Glomerular visceral epithelial cell (primary cell): Measurements from ENCODE around the gene CACNA2D2.
A peak's percentile ranks its signal among the peaks of the same experiment; 100 is the strongest.

Source experiments
- DNase-seq: peaks from one replicate; pipeline ENCODE4 v3.0.0-alpha.2; 2016; ENCODE audit errors: extremely low spot score

The CACNA2D2 gene

DNA sequence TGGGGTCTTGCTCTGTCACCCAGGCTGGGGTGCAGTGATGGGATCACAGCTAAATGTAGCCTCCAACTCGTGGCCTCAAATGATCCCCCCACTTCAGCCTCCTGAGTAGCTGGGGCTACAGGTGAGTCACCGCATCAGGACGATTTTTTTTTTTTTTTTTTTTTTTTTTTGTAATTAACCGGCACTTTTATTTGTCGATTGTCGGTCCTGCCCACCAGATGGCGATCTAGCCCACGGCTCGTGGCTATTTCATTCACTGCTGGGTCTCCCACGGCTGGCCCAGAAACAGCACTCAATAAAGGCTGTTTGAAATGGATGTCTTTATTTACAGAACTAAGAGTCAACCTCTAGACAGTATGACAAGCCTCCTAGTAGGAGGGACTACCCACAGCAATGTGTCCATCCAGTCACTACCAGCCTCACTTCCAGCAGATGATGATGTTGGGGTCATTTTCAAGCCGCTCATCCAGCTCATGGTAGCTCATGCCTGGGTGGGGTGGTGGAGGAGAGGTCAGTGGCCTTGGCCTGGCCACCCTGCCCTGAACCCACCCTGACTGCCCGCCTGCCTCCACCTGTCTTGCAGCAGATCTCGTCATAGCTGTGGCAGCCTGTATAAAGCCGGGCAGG is 156.1 kb downstream of the CACNA2D2 start:
- peak; percentile 79 for DNase-seq

DNA sequence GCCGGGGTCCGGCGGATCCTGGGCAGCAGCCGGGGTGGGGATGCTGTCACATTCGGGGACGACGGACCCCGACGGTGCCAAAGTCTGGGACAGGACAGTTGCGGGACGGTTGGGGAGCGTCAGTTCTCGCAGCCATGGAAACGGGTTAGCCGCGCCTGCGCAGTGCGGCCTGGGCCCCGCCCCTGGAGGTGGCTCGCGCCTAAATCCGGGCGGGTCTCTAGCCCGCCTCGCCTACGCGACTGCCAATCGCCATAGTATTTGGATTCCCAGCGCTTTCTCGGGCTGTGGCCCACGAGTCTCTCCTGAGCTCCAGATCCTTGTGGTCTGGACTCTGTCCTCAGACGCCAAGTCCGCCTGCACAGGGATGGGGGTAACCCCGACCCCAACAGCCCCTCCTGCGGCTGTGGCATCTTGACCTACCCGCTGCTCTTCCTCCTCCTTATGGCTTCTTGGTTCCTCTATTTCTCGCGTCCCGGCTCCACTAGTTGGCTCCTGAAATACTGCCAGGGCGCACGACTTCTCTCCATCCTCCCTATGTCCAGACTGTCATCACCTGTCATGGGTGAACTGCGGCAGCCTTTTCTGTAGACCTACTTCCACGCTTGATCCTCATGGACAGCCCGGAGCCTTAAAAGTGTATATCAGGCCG is 157.7 kb downstream of the CACNA2D2 start, which contains the start of gene ZMYND10:
Gene ZMYND10 (minus strand): TSS at position 147 of the 649 bp plus-strand sequence. CDS start 153 bp downstream, outside the sequence.
- DNase-seq, result no peak

DNA sequence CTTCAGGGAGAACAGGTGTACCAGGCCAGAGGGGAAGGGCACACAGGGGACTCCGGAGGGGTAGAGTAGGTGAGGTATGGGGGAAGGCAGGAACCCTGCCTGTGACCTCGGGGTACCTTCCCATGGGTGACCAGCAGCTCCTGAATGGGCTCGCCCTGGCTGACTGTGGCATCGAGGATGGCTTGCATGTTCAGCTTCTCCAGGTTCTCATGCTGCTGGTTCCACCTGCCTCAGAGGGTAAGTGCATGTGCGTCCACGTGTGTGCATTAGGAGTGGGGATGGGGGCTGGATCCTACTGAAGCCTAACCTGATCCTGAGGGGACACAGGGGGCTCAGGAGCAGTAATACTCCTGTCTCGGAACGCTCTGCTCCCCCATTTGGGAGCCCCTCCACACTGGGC is 158.4 kb downstream of the CACNA2D2 start:
- DNase-seq, result no peak

DNA sequence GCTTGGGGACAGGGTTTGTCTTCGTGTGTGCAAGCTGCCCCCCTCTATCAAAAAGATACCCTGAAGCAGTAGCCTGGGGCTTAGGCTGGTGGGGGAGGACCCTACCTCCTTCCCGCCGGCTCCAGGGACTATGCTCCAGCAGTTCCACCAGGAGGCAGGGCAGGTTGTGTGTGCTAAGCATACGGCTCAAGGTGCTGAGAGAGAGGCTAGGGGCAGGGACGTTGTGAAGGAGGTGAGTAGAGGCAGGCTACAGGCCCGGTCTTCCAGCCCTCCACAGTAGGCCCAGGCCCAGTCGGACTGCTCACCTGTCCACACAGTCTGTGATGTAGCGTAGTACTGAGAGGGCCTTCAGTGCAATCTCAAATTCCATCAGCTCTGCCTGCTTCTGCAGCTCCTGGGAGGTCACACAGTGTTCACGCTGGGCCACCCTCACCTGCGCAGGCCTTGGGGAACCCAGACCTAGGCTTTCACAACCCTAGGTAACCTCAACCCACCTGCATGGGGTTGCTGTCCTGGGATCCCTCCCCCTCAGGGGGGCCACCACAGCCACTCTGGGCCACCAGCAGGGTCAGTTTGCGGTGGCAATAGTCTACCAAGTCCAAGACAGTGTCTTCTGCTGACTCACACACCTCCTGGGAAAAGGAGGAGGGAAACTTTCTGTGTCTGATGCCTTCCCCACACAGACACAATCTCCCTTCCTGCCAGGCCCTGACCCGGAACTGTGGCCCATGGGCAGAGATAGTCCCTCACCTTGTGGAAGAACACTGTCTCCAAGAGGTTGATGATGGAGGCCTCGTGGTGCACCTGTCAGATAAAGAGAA is 160.4 kb downstream of the CACNA2D2 start:
- no peak for DNase-seq

DNA sequence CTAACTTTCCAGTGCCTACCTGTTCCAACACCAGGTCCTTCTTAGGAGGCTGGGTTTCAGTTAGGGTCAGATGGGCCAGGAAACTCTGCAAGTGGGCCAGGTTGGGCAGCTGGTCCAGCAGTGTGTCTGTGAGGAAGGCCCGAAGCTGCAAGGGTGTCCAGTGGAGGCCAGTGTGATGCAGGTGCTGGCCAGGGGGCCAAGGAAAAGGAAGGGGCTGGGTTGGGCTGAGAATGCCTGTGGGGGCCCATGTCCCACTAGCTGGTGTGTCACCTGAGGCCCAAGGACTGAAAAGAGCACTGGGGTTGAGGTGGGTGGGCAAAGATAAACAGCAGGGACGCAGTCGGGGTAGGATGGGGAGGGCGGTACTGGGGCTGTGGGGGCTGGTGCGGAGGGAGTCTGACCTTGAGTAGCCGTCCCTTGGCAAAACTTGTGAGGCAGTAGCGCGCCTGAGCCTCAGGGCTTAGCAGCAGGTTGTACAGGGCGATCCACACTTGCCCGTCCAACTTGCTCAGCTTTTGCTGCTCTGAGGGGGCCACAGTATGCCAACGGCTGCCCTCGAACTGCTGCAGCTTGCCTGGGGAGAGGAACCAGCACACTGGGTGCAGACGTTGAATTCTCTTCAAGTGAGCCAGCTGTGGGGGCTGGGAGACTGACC is 161.3 kb downstream of the CACNA2D2 start:
- no peak for DNase-seq

DNA sequence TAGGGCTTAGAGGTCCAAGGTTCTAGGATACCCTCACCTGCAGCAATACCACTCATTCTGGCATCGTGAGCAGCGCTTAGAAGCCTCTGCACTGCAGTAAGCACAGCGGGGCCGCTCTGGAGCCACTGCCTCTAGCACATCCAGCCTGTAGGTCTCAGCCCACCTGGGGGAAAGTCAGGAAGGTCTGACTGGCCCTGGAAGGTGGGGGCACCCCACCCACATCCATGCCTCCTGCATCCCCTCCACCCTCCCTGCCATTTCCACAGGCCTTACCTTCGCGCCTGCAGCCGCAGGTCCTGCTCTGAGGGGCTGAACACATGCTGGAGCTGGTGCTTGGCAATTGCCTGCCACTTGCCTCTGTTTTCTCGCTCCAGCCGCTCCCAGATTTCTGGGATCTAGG is 161.9 kb downstream of the CACNA2D2 start:
- no peak for DNase-seq

DNA sequence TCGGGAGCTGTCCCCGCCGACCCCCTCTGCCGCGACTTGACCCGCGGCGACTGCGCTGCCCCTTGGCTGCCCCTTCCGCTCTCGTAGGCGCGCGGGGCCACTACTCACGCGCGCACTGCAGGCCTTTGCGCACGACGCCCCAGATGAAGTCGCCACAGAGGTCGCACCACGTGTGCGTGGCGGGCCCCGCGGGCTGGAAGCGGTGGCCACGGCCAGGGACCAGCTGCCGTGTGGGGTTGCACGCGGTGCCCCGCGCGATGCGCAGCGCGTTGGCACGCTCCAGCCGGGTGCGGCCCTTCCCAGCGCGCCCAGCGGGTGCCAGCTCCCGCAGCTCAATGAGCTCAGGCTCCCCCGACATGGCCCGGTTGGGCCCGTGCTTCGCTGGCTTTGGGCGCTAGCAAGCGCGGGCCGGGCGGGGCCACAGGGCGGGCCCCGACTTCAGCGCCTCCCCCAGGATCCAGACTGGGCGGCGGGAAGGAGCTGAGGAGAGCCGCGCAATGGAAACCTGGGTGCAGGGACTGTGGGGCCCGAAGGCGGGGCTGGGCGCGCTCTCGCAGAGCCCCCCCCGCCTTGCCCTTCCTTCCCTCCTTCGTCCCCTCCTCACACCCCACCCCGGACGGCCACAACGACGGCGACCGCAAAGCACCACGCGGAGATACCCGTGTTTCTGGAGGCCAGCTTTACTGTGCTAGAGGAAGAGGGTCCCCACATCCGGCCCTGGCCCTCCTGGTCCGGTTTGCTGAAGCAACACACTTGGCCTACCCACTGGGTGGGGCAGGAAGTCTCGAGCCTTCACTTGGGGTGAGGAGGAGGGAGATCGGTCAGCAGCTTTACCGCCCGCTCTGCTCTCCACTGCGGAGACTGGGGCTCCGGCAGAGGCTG is 162.7 kb downstream of the CACNA2D2 start, which contains the start of gene RASSF1:
Gene RASSF1 (minus strand): TSS at position 389 of the 882 bp plus-strand sequence. CDS start 31 bp downstream, at position 358.
- no peak for DNase-seq

DNA sequence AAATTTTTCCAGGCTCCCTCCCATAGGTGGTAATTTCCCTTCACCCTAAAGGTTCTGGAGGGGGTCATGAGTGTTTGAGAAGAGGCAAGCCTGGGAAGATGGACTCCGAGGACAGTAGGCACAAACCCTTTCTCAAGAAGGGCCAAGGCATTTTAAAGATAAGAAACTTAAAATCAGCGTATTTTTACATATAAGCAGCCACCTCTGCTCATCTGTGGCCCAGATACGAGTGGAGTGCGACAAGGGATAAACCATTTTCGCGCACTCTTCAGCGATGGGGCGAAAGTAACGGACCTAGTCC is 163.3 kb downstream of the CACNA2D2 start:
- DNase-seq, result no peak

DNA sequence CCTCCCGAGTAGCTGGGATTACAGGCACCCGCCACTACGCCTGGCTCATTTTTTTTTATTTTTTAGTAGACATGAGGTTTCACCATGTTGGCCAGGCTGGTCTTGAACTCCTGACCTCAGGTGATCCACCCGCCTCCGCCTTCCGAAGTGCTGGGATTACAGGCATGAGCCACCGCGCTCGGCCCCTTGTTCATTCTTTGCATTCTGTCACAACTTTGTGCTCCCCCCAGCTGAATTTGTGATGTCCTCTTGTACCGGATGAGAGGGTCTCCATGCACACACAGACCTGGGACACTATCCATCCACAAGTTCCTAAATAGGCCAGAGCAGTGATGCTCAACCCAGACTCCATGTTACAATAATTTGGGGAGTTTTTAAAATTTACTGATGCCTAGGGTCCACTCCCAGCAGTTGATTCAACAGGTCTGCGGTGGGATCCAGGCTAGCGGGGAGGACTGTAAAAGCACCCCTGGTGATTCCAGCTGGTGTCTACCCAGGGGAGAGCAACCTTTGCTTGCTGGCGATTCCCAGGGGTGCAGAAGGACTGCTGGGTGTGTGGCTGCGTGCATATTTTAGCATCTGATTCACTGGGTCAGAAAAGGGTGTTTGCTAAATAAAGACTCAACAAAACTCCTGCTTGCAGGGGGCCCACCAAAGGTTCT is 163.8 kb downstream of the CACNA2D2 start:
- no peak for DNase-seq

DNA sequence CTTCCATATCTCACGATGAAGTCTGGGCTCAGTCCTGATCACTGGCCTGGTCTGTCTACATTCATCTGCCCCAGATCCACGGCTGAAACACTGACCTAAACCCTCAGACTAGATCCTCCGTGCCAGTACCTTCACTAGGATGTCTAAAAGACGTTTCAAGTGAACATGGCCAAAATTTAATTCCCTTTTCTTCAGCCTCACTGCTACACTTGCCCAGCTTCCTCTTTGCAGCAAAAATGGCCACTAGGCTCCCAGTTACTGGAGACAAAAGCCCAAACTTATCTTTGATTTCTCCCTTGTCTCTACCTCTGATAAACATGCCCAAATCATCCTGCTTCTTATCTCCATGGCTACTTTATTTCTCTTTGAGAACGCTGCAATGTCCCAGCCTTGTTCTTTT is 164.5 kb downstream of the CACNA2D2 start:
- DNase-seq, result no peak

DNA sequence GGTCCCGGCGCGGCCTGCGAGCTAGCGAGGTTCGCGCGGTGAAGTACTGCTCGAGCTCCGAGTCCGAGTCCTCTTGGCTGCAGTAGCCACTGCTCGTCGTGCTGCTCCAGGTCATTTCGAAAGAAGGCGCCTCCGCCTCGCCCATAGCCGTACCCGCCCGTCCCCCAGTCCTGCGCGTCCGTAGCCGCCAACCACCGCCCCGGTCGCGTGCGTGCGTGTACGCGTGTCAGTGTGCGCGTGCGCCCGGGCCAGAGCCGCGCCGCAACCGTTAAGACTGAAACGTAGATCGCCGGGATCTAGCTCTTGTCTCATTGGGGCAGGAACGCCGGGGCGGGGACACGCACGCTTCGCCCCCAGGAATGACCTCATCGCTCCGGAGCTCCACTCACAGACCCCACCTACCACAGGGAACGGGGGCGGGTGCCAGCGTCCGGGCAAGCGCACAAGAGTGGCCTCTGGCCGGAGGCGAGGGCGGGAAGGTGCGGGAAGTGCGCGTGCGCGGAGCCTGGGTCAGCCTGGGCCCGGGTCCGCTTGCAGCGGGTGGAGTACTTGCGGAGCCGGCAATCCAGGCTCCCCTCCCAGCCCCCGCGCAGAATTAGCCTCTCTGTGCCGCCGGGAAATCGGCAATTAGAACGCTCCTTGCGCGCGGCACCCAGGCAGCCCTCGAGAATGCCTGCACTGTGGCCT is 166.1 kb downstream of the CACNA2D2 start:
- peak; percentile 99 for DNase-seq

DNA sequence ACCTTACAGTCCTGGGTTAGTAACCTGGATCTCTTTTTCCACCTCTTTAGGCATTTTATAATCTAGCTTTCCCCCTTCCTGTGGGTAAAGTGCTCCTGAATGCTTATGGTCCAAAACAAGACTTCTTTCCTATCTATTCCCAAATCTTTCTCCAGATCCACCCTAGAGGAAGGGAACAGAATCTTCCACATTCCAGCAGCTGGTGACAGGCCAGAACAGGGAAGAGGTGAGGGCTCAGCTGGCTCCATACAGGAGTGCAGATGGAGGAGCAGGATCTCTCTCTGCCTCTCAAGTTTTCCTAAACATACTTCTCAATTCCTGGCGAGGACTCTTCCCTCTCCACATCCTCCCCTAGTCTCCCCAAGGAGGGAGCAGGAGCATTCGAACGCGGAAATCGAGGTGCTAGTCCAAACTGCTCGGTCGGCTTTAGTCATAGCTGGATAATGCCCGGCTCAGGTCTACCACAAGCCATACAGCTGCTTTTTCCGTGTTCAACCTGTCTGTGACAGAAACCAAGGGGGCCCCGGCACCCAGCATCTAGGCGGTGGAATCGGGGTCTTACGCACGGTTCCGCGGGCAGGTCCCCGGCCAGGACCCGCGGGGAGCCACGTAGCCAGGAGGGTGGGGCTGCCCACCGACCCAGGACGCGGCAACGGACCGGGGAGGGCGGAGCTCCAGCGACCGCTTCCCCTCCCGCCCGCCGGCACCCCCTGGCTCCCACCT is 166.8 kb downstream of the CACNA2D2 start:
- DNase-seq, result no peak

DNA sequence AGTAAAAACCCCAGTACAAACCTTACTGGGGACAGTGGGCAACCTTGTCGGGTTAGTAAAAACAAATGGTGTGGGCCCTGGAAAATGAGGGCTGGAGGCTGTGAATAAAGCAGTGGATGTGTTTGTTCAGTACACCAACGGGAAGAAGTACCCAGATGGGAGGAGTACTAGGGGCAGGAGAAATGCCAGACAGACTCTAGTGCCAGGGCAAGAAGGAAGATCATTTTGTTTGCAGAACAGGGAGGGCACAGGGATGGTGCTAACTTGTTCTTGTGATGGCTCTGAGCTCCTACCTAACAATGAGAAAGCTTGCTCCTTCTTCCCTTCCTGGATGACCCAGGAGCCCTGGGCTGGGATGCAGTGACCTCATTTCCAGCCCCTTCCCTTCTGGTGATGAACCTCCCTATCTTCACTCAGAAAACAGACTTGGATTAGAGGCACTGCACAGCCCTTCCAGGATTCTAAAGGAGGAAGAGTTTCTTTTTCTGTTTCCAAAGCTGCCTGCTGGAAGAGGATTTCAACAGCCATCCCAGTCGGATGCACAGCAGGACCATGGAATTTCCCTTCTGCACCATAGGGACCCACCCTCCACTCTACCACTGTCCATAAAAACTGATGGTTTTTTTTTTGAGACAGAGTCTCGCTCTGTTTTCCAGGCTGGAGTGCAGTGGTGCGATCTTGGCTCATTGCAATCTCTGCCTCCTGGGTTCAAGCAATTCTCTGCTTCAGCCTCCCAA is 168.9 kb downstream of the CACNA2D2 start:
- no peak for DNase-seq

DNA sequence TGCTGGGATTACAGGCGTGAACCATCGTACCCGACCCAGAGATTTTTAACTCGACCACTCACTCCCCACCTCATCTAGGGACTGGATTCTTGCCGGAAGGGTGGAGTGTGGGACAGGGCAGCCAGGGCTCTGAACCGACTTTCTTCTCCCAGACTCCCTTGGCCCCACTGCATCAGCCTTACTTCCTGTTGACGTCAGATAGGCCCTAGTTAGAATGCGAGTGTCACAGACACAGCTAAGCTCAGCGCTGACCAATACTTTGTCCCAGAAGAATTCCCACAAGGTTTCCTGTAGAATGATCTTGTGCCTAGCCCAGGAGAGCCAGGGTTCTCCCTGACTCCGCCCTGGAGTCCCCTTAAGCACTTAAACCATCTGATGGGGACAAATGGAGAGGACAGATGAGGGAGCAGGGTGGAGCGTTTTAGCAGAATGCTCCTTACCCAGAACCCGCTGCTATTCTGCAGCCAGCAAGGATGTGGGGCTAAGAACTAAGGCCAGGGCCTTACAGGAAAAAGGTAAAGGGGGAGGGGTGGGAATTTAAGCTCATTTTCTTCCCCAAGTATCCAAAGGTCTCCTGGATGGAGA is 169.6 kb downstream of the CACNA2D2 start:
- DNase-seq, result no peak

DNA sequence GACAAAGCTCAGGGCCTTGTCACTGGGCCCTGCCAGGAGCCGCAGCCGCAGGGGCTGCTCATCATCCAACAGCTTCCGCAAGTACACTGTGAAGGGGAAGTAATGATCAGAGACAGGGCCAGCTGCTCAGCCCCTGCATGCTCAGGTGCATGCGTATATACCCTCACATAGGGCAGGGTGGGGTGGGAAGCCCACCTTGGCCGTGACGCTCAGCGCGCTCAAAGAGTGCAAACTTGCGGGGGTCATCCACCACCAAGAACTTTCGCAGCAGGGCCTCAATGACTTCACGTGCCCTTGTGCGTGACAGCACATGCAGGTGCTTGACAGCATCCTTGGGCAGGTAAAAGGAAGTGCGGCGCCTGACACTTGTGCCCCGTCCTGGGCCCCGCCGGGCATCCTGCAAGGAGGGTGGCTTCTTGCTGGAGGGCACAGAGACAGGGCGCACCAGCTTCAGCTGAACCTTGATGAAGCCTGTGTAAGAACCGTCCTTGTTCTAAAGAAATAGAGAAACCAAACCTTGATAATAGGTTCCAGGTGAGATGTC is 172.0 kb downstream of the CACNA2D2 start:
- no peak for DNase-seq

DNA sequence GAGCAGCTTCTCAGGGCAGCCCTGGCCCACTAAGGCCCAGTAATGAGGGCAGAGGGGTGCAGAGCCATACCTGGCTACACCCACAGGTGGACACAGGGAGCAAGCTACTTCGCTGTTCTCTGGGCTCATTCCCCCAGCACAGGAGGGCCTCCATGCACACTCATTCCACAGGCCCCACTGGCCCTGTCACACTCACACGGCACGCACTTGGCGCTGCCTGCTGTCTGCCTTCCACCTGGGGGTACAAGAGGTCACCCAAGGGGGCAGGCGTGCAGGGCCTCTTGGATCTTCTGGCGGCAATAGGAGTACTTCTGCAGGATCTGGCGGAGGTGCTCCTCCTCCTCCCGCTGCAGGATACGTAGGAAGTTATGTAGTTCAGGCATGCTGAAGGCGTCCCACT is 173.1 kb downstream of the CACNA2D2 start:
- no peak for DNase-seq

DNA sequence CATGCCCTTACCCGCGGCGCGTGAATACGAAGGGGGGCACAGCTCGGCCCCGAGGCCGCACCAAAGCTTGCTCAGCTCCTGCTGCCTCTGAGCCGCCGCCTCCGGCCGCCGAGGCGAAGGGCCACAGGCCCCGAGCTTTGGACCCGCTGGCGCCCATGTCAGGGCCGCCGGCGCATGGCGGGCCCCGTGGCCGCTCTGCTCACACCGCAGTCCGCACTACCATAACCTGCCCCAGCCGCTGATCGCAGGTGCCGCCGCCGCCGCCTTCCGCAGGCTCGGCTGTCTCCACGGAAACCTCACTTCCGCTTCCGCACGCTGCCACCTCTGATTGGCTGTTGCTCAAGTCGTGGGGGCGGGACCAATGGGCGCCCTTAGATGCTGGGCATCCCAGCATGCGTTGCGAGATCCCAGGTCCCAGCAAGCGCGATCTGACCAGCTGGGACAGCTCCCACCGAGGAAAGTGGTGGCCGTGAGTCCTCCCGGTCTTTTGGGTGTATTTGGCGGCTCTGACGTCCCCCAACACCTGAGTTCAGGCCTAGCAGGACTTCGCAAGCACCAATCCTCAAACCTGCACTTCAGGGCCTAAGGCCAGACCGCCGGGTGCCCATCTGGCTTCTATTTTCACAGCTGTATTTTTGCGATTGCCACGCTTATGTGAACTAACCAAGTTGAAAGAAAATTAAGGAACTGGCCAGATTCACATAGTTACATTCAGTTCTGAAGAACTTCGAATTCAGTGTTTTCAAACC is 175.3 kb downstream of the CACNA2D2 start, which contains the start of gene TUSC2:
Gene TUSC2 (minus strand): TSS at position 281 of the 749 bp plus-strand sequence. CDS start 124 bp downstream, at position 157.
- peak; percentile 96 for DNase-seq
